ENCODE results near the gene ABCC1.

Gene ABCC1

GRCh38 chr16:15949210-15950160 lies at the start of gene ABCC1 (continued):
- no peak for TF ChIP-seq ZNF626 (tag by site-specific recombination; IDR thresholded peaks at IDR 0.05)
- no peak for TF ChIP-seq GLIS1 (tag by site-specific recombination; IDR thresholded peaks at IDR 0.05)
- peak; percentile 26; the same call in 1 of the 2 replicates for TF ChIP-seq SP2 (tag by site-specific recombination; IDR thresholded peaks at IDR 0.05)
- TF ChIP-seq ZNF791 (tag by site-specific recombination; IDR thresholded peaks at IDR 0.05) = no peak
- 0 out of 2 replicates have a peak, but pooled peaks have one; percentile 7 for TF ChIP-seq EGR2 (tag by site-specific recombination; IDR thresholded peaks at IDR 0.05; ENCODE audit: low read depth)
- TF ChIP-seq ZNF548 (tag by site-specific recombination; IDR thresholded peaks at IDR 0.05) = no peak
- no peak for TF ChIP-seq ZNF146 (tag by site-specific recombination; IDR thresholded peaks at IDR 0.05)
- TF ChIP-seq ZNF10 (tag by site-specific recombination; IDR thresholded peaks at IDR 0.05) = no peak
- no peak for TF ChIP-seq SP7 (tag by site-specific recombination; IDR thresholded peaks at IDR 0.05)
- TF ChIP-seq, protein P1, sequence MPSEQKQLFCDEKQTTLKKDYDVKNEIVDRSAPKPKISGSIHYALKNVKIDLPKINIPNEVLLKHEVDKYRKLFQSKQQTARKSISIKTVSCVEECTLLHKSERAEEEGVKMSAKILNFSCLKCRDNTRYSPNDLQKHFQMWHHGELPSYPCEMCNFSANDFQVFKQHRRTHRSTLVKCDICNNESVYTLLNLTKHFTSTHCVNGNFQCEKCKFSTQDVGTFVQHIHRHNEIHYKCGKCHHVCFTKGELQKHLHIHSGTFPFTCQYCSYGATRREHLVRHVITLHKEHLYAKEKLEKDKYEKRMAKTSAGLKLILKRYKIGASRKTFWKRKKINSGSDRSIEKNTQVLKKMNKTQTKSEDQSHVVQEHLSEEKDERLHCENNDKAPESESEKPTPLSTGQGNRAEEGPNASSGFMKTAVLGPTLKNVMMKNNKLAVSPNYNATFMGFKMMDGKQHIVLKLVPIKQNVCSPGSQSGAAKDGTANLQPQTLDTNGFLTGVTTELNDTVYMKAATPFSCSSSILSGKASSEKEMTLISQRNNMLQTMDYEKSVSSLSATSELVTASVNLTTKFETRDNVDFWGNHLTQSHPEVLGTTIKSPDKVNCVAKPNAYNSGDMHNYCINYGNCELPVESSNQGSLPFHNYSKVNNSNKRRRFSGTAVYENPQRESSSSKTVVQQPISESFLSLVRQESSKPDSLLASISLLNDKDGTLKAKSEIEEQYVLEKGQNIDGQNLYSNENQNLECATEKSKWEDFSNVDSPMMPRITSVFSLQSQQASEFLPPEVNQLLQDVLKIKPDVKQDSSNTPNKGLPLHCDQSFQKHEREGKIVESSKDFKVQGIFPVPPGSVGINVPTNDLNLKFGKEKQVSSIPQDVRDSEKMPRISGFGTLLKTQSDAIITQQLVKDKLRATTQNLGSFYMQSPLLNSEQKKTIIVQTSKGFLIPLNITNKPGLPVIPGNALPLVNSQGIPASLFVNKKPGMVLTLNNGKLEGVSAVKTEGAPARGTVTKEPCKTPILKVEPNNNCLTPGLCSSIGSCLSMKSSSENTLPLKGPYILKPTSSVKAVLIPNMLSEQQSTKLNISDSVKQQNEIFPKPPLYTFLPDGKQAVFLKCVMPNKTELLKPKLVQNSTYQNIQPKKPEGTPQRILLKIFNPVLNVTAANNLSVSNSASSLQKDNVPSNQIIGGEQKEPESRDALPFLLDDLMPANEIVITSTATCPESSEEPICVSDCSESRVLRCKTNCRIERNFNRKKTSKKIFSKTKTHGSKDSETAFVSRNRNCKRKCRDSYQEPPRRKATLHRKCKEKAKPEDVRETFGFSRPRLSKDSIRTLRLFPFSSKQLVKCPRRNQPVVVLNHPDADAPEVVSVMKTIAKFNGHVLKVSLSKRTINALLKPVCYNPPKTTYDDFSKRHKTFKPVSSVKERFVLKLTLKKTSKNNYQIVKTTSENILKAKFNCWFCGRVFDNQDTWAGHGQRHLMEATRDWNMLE (tag by site-specific recombination; conservative IDR thresholded peaks at IDR 0.05; ENCODE audit: low read depth) = no peak
- 0 out of 2 replicates have a peak, but pooled peaks have one; percentile 32 for TF ChIP-seq PRDM10 (tag by site-specific recombination; IDR thresholded peaks at IDR 0.05)
- TF ChIP-seq BCL11B (tag by site-specific recombination; IDR thresholded peaks at IDR 0.05; ENCODE audit: low read depth) = no peak
- TF ChIP-seq ZNF2 (tag by site-specific recombination; IDR thresholded peaks at IDR 0.05) = peak; percentile 48; the same call in 1 of the 2 replicates
- no peak for TF ChIP-seq ZNF341 (tag by site-specific recombination; IDR thresholded peaks at IDR 0.05; ENCODE audit: low read depth)
- no peak for TF ChIP-seq ZNF610 (tag by site-specific recombination; IDR thresholded peaks at IDR 0.05; ENCODE audit: borderline replicate concordance)
- TF ChIP-seq ZNF157 (tag by site-specific recombination; IDR thresholded peaks at IDR 0.05) = no peak
- TF ChIP-seq ZBTB8A (tag by site-specific recombination; IDR thresholded peaks at IDR 0.05) = peak; percentile 50; the same call in 1 of the 2 replicates
- TF ChIP-seq, protein P2, sequence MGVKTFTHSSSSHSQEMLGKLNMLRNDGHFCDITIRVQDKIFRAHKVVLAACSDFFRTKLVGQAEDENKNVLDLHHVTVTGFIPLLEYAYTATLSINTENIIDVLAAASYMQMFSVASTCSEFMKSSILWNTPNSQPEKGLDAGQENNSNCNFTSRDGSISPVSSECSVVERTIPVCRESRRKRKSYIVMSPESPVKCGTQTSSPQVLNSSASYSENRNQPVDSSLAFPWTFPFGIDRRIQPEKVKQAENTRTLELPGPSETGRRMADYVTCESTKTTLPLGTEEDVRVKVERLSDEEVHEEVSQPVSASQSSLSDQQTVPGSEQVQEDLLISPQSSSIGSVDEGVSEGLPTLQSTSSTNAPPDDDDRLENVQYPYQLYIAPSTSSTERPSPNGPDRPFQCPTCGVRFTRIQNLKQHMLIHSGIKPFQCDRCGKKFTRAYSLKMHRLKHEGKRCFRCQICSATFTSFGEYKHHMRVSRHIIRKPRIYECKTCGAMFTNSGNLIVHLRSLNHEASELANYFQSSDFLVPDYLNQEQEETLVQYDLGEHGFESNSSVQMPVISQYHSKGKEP (tag by site-specific recombination; IDR thresholded peaks at IDR 0.05) = no peak
- TF ChIP-seq ZSCAN5A (tag by site-specific recombination; IDR thresholded peaks at IDR 0.05) = no peak
- TF ChIP-seq ZFP3 (tag by site-specific recombination; IDR thresholded peaks at IDR 0.05; ENCODE audit: low read depth) = no peak
- no peak for TF ChIP-seq ZNF843 (tag by site-specific recombination; IDR thresholded peaks at IDR 0.05)
- TF ChIP-seq, protein P3, sequence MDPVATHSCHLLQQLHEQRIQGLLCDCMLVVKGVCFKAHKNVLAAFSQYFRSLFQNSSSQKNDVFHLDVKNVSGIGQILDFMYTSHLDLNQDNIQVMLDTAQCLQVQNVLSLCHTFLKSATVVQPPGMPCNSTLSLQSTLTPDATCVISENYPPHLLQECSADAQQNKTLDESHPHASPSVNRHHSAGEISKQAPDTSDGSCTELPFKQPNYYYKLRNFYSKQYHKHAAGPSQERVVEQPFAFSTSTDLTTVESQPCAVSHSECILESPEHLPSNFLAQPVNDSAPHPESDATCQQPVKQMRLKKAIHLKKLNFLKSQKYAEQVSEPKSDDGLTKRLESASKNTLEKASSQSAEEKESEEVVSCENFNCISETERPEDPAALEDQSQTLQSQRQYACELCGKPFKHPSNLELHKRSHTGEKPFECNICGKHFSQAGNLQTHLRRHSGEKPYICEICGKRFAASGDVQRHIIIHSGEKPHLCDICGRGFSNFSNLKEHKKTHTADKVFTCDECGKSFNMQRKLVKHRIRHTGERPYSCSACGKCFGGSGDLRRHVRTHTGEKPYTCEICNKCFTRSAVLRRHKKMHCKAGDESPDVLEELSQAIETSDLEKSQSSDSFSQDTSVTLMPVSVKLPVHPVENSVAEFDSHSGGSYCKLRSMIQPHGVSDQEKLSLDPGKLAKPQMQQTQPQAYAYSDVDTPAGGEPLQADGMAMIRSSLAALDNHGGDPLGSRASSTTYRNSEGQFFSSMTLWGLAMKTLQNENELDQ (tag by site-specific recombination; IDR thresholded peaks at IDR 0.05; ENCODE audit: low read depth) = no peak
- no peak for TF ChIP-seq RBAK (tag by site-specific recombination; IDR thresholded peaks at IDR 0.05)
- TF ChIP-seq OVOL3 (tag by site-specific recombination; IDR thresholded peaks at IDR 0.05) = no peak
- TF ChIP-seq SP3 (tag by site-specific recombination; IDR thresholded peaks at IDR 0.05) = 0 out of 2 replicates have a peak, but pooled peaks have one; percentile 5
